Fibroblast of lung (primary cell): Measurements from ENCODE around the gene HOXA7. TPM values are rescaled to one million over a fixed set of nuclear protein-coding genes. Genes with fewer than 3 reads are reported as not detected.

Source experiments
- DNase-seq, 2 donors: peaks; one replicate each; pipeline versions ENCODE4 v3.0.0 to v3.0.0-alpha.2; 2010; ENCODE audit warnings: low read depth in 2 of 2
- H2AFZ ChIP-seq: 2 replicates; pipeline ENCODE4 v1.5.1; 2012; ENCODE audit warnings: low read length, control low read depth, inconsistent platforms
- H3K27ac ChIP-seq: 2 replicates; pipeline ENCODE4 v1.5.1; 2011; ENCODE audit warnings: low read length, control low read depth; ENCODE audit not compliant: insufficient read depth
- H3K27me3 ChIP-seq: 2 replicates; pipeline ENCODE4 v1.5.1; 2011; ENCODE audit warnings: mild to moderate bottlenecking, low read length; ENCODE audit not compliant: control insufficient read depth, insufficient read depth
- H3K36me3 ChIP-seq: 2 replicates; pipeline ENCODE4 v1.5.1; 2011; ENCODE audit warnings: low read length; ENCODE audit not compliant: control insufficient read depth, insufficient read depth
- H3K4me1 ChIP-seq: 2 replicates; pipeline ENCODE4 v1.5.1; 2011; ENCODE audit warnings: low read length; ENCODE audit not compliant: control insufficient read depth, insufficient read depth; ENCODE audit errors: extremely low read depth
- H3K4me2 ChIP-seq: 2 replicates; pipeline ENCODE4 v1.5.1; 2011; ENCODE audit warnings: low read length, control low read depth; ENCODE audit not compliant: insufficient read depth; ENCODE audit errors: extremely low read depth
- H3K4me3 ChIP-seq, 4 experiments: fragments of 200-600 bp in 1 of 4; sonication (generic) in 1 of 4; replicated peaks in 1 of 4; 2 replicates each; pipeline ENCODE4 v1.5.1; 2011 to 2016; ENCODE audit warnings: low read length in 4 of 4, low read depth in 3 of 4, mild to moderate bottlenecking in 3 of 4, control low read depth in 2 of 4, inconsistent platforms in 1 of 4, mixed read lengths in 1 of 4; ENCODE audit not compliant: insufficient read depth in 1 of 4; ENCODE audit errors: control extremely low read depth in 1 of 4
- H3K79me2 ChIP-seq: 2 replicates; pipeline ENCODE4 v1.5.1; 2012; ENCODE audit warnings: mild to moderate bottlenecking, low read length, inconsistent platforms; ENCODE audit not compliant: control insufficient read depth, insufficient read depth
- H3K9ac ChIP-seq: 2 replicates; pipeline ENCODE4 v1.5.1; 2011; ENCODE audit warnings: mild to moderate bottlenecking, low read length, control low read depth; ENCODE audit not compliant: insufficient read depth
- H3K9me3 ChIP-seq: 2 replicates; pipeline ENCODE4 v1.5.1; 2012; ENCODE audit warnings: low read depth, low read length; ENCODE audit not compliant: control insufficient read depth, insufficient read depth
- H4K20me1 ChIP-seq: 2 replicates; pipeline ENCODE4 v1.5.1; 2011; ENCODE audit warnings: low read length; ENCODE audit not compliant: control insufficient read depth, insufficient read depth; ENCODE audit errors: extremely low read depth
- CTCF ChIP-seq, 2 donors: IDR thresholded peaks in 1 of 2; conservative IDR thresholded peaks in 1 of 2; 1 replicate in 1 of 2; 2 replicates in 1 of 2; pipeline ENCODE4 v1.5.1; 2011 to 2012; ENCODE audit warnings: low read length in 2 of 2, control low read depth in 1 of 2, inconsistent platforms in 1 of 2, low read depth in 1 of 2, mild to moderate bottlenecking in 1 of 2
- EZH2 ChIP-seq: IDR thresholded peaks from 2 replicates; pipeline ENCODE4 v1.5.1; 2012; ENCODE audit warnings: low read length, control low read depth, mild to moderate bottlenecking; ENCODE audit errors: missing control alignments
- polyA plus RNA-seq, 2 donors: library from polyadenylated mRNA; depleted of rRNA in 1 of 2; stranded (reverse) in 1 of 2; unstranded in 1 of 2; fragments of >200 nt; gene quantifications; 2 replicates each; pipeline ENCODE4 v1.2.1, GENCODE V29; 2011 to 2012; ENCODE audit warnings: missing spikeins in 1 of 2
- total RNA-seq: library from RNA; depleted of rRNA; stranded (reverse); fragments of >200 nt; gene quantifications from 2 replicates; pipeline ENCODE4 v1.2.1, GENCODE V29; 2014

Gene HOXA7
- total and polyA plus RNA-seq, 2 donors (not counting 1 experiment from before 2014, with no cell fraction given): 1.2 to 5.3 TPM

GRCh38 chr7:27131390-27131819 is 25.1 kb downstream of the HOXA7 start:
- peaks cover 28% of the 10 kb centered on the region for H3K4me1 ChIP-seq
- H3K27ac ChIP-seq: peak overlapping the region; percentile 71
- no peak for DNase-seq
- H3K36me3 ChIP-seq: no peaks in the 10 kb centered on the region
- peak overlapping the region; percentile 42 to 71 (median 50) for H3K4me3 ChIP-seq
- H3K4me2 ChIP-seq: peak overlapping the region; percentile 94
- H2AFZ ChIP-seq: no peak overlapping the region
- peaks cover 25% of the 10 kb centered on the region for H3K79me2 ChIP-seq
- H3K9ac ChIP-seq: peak overlapping the region; percentile 54
- no peak for TF ChIP-seq EZH2
- no peak for TF ChIP-seq CTCF (conservative IDR thresholded peaks at IDR 0.05 in 1 of 2, IDR thresholded peaks at IDR 0.05 in 1 of 2; ENCODE audit: low read depth in 1 of 2, low read length in 2 of 2)
- no peaks in the 10 kb centered on the region for H3K27me3 ChIP-seq
- H4K20me1 ChIP-seq: no peaks in the 10 kb centered on the region
- H3K9me3 ChIP-seq: no peaks in the 10 kb centered on the region

- peak within 1 kb of the TSS; percentile 3 for H2AFZ ChIP-seq
- H3K9ac ChIP-seq: peak within 1 kb of the TSS; percentile 58
- no peak for TF ChIP-seq CTCF (conservative IDR thresholded peaks at IDR 0.05 in 1 of 2, IDR thresholded peaks at IDR 0.05 in 1 of 2; ENCODE audit: low read depth in 1 of 2, low read length in 2 of 2)
- no peak for TF ChIP-seq EZH2
- peak within 1 kb of the TSS; percentile 94 for H3K4me2 ChIP-seq
- peaks cover 24% of the 10 kb centered on the region for H3K4me1 ChIP-seq
- peak within 1 kb of the TSS; percentile 43 to 71 (median 54) for H3K4me3 ChIP-seq
- H4K20me1 ChIP-seq: no peaks in the 10 kb centered on the region
- H3K27ac ChIP-seq: peak within 1 kb of the TSS; percentile 71
- no peaks in the 10 kb centered on the region for H3K27me3 ChIP-seq
- peak; percentile 82 to 89 for DNase-seq
- peaks cover 25% of the 10 kb centered on the region for H3K79me2 ChIP-seq
- no peaks in the 10 kb centered on the region for H3K36me3 ChIP-seq
- H3K9me3 ChIP-seq: no peaks in the 10 kb centered on the region
Observed at GRCh38 chr7:27130540-27131389, 25.7 kb downstream of the HOXA7 start, which contains the start of gene HOXA4. Gene HOXA4, minus strand, starts transcription at chr7:27130757. Its CDS starts 24 bp downstream, at chr7:27130733.

- peak overlapping the region; percentile 58 for H3K9ac ChIP-seq
- peaks cover 20% of the 10 kb centered on the region for H3K79me2 ChIP-seq
- H2AFZ ChIP-seq: no peak overlapping the region
- TF ChIP-seq EZH2 (no peak), CTCF (conservative IDR thresholded peaks at IDR 0.05 in 1 of 2, IDR thresholded peaks at IDR 0.05 in 1 of 2; ENCODE audit: low read depth in 1 of 2, low read length in 2 of 2) (no peak)
- no peaks in the 10 kb centered on the region for H3K36me3 ChIP-seq
- peak overlapping the region; percentile 88 for H3K4me2 ChIP-seq
- DNase-seq: peak in 1 of 2 donors; percentile 29
- H3K4me3 ChIP-seq: peak overlapping the region; percentile 34 to 71 (median 48)
- no peaks in the 10 kb centered on the region for H4K20me1 ChIP-seq
- H3K27me3 ChIP-seq: no peaks in the 10 kb centered on the region
- H3K4me1 ChIP-seq: peaks cover 16% of the 10 kb centered on the region
- H3K9me3 ChIP-seq: no peaks in the 10 kb centered on the region
- no peak overlapping the region for H3K27ac ChIP-seq
Observed at GRCh38 chr7:27129729-27130539, 26.5 kb downstream of the HOXA7 start.
